ENCODE measurements around the gene NR6A1.

Gene NR6A1

DNA sequence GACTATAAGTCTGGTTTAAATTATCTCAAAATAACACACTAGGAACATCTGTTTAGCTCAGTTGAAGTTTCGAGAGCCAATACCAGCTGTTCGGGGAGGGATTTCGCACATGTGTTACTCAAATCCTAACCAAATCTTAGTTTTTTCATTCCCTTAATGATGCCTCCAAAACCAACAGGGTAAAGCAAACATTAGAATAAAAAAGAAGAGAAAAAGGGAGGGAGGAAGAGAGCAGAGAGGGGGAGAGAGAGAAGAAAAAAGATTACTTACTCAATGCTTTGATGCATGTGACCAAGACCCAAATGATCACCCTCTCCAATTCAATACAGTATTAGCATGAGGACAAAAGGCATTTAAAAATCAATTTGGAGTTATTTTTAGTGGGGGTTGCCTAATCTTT lies 177.9 kb downstream of the NR6A1 start:
- no peaks in the 10 kb centered on the region for H3K27me3 ChIP-seq (ENCODE audit: control insufficient read depth in 1 of 2, insufficient read depth in 2 of 2, low read length in 2 of 2)
- H3K36me3 ChIP-seq (ENCODE audit: control insufficient read depth in 1 of 2, insufficient read depth in 2 of 2, low read length in 2 of 2), result no peaks in the 10 kb centered on the region
- H3K27ac ChIP-seq (ENCODE audit: low read depth, low read length), result no peak overlapping the region
- no peak overlapping the region for H3K9ac ChIP-seq (ENCODE audit: low read depth in 1 of 2, low read length in 2 of 2)
- H3K4me3 ChIP-seq (ENCODE audit: low read depth in 1 of 2, low read length in 2 of 2), result no peak overlapping the region
- H3K9me3 ChIP-seq (ENCODE audit: control insufficient read depth in 1 of 2, low read length in 2 of 2), result no peaks in the 10 kb centered on the region
- peaks cover 11 to 37% of the 10 kb centered on the region in 2 donors for H3K4me1 ChIP-seq (ENCODE audit: control insufficient read depth in 1 of 2, insufficient read depth in 2 of 2, low read length in 2 of 2)

DNA sequence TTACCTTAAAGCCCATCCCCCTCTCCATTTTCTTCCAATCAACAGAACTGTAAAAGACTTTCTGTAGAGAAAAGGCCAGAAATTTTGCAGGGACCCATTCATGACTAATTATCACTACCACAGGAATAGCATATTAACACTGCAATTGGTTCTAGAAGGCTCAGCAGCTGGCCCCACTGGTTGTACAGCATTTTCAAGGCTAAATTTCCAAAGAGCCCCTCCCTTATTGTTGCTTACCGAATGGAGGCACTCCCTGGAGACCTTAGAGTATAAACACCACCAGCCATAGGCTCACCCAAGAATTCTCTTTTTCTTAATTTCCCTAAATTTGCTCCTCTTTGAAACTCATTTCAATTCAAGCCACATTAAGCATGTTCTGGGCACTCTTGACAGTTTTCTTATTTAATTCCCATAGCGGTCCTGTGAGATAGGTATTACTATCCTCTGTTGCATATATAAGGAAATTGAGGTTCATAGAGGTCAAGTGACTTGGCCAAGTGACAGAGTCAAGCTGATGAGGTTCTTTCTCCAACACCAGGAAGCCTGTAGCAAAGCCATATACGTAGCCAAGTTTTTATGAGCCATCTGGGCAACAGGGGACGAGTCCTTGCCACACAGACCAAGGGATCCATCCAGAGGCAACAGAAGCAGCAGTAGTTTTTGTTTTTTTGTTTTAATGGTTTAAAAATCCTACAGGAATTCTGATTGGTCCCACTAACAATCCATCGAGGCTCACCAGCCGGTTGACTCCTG lies 180.0 kb downstream of the NR6A1 start:
- Histone ChIP-seq H3K4me3 (ENCODE audit: low read depth in 1 of 2, low read length in 2 of 2) (no peak overlapping the region), H3K9ac (ENCODE audit: low read depth in 1 of 2, low read length in 2 of 2) (no peak overlapping the region), H3K27ac (ENCODE audit: low read depth, low read length) (no peak overlapping the region), H3K9me3 (ENCODE audit: control insufficient read depth in 1 of 2, low read length in 2 of 2) (no peaks in the 10 kb centered on the region), H3K36me3 (ENCODE audit: control insufficient read depth in 1 of 2, insufficient read depth in 2 of 2, low read length in 2 of 2) (no peaks in the 10 kb centered on the region), H3K27me3 (ENCODE audit: control insufficient read depth in 1 of 2, insufficient read depth in 2 of 2, low read length in 2 of 2) (no peaks in the 10 kb centered on the region), H3K4me1 (ENCODE audit: control insufficient read depth in 1 of 2, insufficient read depth in 2 of 2, low read length in 2 of 2) (peaks cover 8 to 30% of the 10 kb centered on the region in 2 donors)

DNA sequence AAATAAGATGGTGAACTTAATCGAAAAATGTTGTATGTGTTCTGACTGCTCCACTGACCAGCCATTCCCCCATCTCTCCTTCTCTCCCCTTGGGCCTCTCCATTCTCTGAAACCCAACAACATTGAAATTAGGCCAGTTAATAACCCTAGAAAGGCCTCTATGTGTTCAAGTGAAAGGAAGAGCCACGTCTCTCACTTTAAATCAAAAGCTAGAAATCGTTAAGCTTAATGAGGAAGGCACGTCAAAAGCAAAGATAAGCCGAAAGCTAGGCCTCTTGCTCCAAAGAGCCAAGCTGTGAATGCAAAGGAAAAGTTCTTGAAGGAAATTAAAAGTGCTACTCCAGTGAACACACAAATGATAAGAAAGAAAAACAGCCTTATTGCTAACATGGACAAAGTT lies 186.5 kb downstream of the NR6A1 start:
- H3K27ac ChIP-seq (ENCODE audit: low read depth, low read length), result no peak overlapping the region
- no peak overlapping the region for H3K4me3 ChIP-seq (ENCODE audit: low read depth in 1 of 2, low read length in 2 of 2)
- no peak overlapping the region for H3K9ac ChIP-seq (ENCODE audit: low read depth in 1 of 2, low read length in 2 of 2)
- H3K36me3 ChIP-seq (ENCODE audit: control insufficient read depth in 1 of 2, insufficient read depth in 2 of 2, low read length in 2 of 2), result no peaks in the 10 kb centered on the region
- no peaks in the 10 kb centered on the region for H3K4me1 ChIP-seq (ENCODE audit: control insufficient read depth in 1 of 2, insufficient read depth in 2 of 2, low read length in 2 of 2)
- no peaks in the 10 kb centered on the region for H3K9me3 ChIP-seq (ENCODE audit: control insufficient read depth in 1 of 2, low read length in 2 of 2)
- no peaks in the 10 kb centered on the region for H3K27me3 ChIP-seq (ENCODE audit: control insufficient read depth in 1 of 2, insufficient read depth in 2 of 2, low read length in 2 of 2)

- Histone ChIP-seq H3K9me3 (ENCODE audit: control insufficient read depth in 1 of 2, low read length in 2 of 2) (no peaks in the 10 kb centered on the region), H3K36me3 (ENCODE audit: control insufficient read depth in 1 of 2, insufficient read depth in 2 of 2, low read length in 2 of 2) (no peaks in the 10 kb centered on the region), H3K9ac (ENCODE audit: low read depth in 1 of 2, low read length in 2 of 2) (no peak overlapping the region), H3K4me1 (ENCODE audit: control insufficient read depth in 1 of 2, insufficient read depth in 2 of 2, low read length in 2 of 2) (no peaks in the 10 kb centered on the region), H3K27ac (ENCODE audit: low read depth, low read length) (no peak overlapping the region), H3K4me3 (ENCODE audit: low read depth in 1 of 2, low read length in 2 of 2) (no peak overlapping the region), H3K27me3 (ENCODE audit: control insufficient read depth in 1 of 2, insufficient read depth in 2 of 2, low read length in 2 of 2) (no peaks in the 10 kb centered on the region)
Observed at GRCh38 chr9:124583134-124583533, 188.0 kb downstream of the NR6A1 start.

- no peaks in the 10 kb centered on the region for H3K4me1 ChIP-seq (ENCODE audit: control insufficient read depth in 1 of 2, insufficient read depth in 2 of 2, low read length in 2 of 2)
- H3K9ac ChIP-seq (ENCODE audit: low read depth in 1 of 2, low read length in 2 of 2), result no peak overlapping the region
- no peaks in the 10 kb centered on the region for H3K36me3 ChIP-seq (ENCODE audit: control insufficient read depth in 1 of 2, insufficient read depth in 2 of 2, low read length in 2 of 2)
- no peak overlapping the region for H3K4me3 ChIP-seq (ENCODE audit: low read depth in 1 of 2, low read length in 2 of 2)
- no peaks in the 10 kb centered on the region for H3K27me3 ChIP-seq (ENCODE audit: control insufficient read depth in 1 of 2, insufficient read depth in 2 of 2, low read length in 2 of 2)
- no peaks in the 10 kb centered on the region for H3K9me3 ChIP-seq (ENCODE audit: control insufficient read depth in 1 of 2, low read length in 2 of 2)
- H3K27ac ChIP-seq (ENCODE audit: low read depth, low read length), result no peak overlapping the region
Observed at GRCh38 chr9:124580186-124580585, 190.9 kb downstream of the NR6A1 start.

- Histone ChIP-seq H3K36me3 (ENCODE audit: control insufficient read depth in 1 of 2, insufficient read depth in 2 of 2, low read length in 2 of 2) (no peaks in the 10 kb centered on the region), H3K27me3 (ENCODE audit: control insufficient read depth in 1 of 2, insufficient read depth in 2 of 2, low read length in 2 of 2) (no peaks in the 10 kb centered on the region), H3K4me1 (ENCODE audit: control insufficient read depth in 1 of 2, insufficient read depth in 2 of 2, low read length in 2 of 2) (no peaks in the 10 kb centered on the region), H3K9ac (ENCODE audit: low read depth in 1 of 2, low read length in 2 of 2) (no peak overlapping the region), H3K4me3 (ENCODE audit: low read depth in 1 of 2, low read length in 2 of 2) (no peak overlapping the region), H3K27ac (ENCODE audit: low read depth, low read length) (no peak overlapping the region), H3K9me3 (ENCODE audit: control insufficient read depth in 1 of 2, low read length in 2 of 2) (no peaks in the 10 kb centered on the region)
Observed at GRCh38 chr9:124576751-124577150, 194.4 kb downstream of the NR6A1 start.

- Histone ChIP-seq H3K4me3 (ENCODE audit: low read depth in 1 of 2, low read length in 2 of 2) (no peak overlapping the region), H3K9ac (ENCODE audit: low read depth in 1 of 2, low read length in 2 of 2) (no peak overlapping the region), H3K4me1 (ENCODE audit: control insufficient read depth in 1 of 2, insufficient read depth in 2 of 2, low read length in 2 of 2) (no peaks in the 10 kb centered on the region), H3K36me3 (ENCODE audit: control insufficient read depth in 1 of 2, insufficient read depth in 2 of 2, low read length in 2 of 2) (no peaks in the 10 kb centered on the region), H3K9me3 (ENCODE audit: control insufficient read depth in 1 of 2, low read length in 2 of 2) (no peaks in the 10 kb centered on the region), H3K27ac (ENCODE audit: low read depth, low read length) (no peak overlapping the region), H3K27me3 (ENCODE audit: control insufficient read depth in 1 of 2, insufficient read depth in 2 of 2, low read length in 2 of 2) (no peaks in the 10 kb centered on the region)
Observed at GRCh38 chr9:124574534-124575375, 196.4 kb downstream of the NR6A1 start.

DNA sequence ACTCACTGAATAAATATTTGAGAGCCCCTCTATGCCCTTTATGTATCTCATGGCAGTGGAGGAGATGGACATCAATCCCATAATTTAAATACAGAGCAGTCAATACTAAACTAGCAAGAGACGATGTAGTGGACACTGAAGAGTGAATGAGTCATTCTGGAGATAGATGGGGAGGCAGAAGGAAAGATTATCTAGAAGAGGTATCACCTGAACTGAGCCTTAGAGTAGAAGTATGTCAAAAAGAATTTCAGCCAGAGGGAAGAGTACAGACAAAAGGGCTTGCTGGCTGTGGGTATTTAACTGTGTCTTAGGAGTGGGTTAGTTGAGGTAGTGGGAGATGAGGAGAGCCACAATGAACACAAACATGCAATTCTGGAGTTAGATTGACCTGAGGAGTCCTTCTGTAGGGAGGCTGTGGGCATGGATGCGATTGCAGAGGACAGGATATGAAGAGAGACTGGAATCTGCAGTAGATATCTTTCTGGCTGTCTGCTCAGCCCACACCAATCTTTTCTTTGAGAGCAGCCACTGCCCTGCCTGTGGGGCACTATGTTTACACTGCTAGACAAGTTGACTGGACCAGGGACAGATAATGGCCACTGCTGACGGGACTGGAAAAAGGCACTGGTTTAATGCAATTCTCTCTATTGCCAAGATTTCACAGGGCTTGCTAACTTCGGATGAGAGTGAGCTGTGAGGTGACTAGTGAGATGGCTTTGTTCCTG lies 200.0 kb downstream of the NR6A1 start:
- H3K9me3 ChIP-seq (ENCODE audit: control insufficient read depth in 1 of 2, low read length in 2 of 2), result no peaks in the 10 kb centered on the region
- H3K4me3 ChIP-seq (ENCODE audit: low read depth in 1 of 2, low read length in 2 of 2), result no peak overlapping the region

DNA sequence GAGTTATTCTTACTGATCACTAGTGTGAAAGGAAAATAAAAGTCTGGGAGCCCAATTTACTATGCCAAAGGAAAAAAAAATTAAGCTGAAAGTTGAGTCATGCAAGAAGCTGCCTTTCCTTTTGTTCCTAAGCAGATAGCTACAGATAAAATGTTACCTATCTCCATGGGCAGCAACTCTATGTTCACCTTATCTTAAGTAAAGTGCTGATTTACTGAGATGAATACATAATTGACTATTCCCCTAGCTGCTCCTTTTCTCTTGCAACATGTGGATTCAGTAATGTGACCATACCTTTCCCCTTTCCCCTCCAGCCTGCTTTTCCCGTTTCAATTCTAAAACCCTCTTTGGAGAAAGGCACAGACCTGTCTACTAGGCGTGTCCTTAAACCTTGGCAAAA lies 201.2 kb downstream of the NR6A1 start:
- no peaks in the 10 kb centered on the region for H3K9me3 ChIP-seq (ENCODE audit: control insufficient read depth in 1 of 2, low read length in 2 of 2)
- H3K36me3 ChIP-seq (ENCODE audit: control insufficient read depth in 1 of 2, insufficient read depth in 2 of 2, low read length in 2 of 2), result no peaks in the 10 kb centered on the region
- no peak overlapping the region for H3K4me3 ChIP-seq (ENCODE audit: low read depth in 1 of 2, low read length in 2 of 2)
- no peak overlapping the region for H3K27ac ChIP-seq (ENCODE audit: low read depth, low read length)
- no peaks in the 10 kb centered on the region for H3K4me1 ChIP-seq (ENCODE audit: control insufficient read depth in 1 of 2, insufficient read depth in 2 of 2, low read length in 2 of 2)
- H3K27me3 ChIP-seq (ENCODE audit: control insufficient read depth in 1 of 2, insufficient read depth in 2 of 2, low read length in 2 of 2), result no peaks in the 10 kb centered on the region
- no peak overlapping the region for H3K9ac ChIP-seq (ENCODE audit: low read depth in 1 of 2, low read length in 2 of 2)

More for the DNA sequence above, 200.0 kb downstream of the NR6A1 start:
- no peaks in the 10 kb centered on the region for H3K36me3 ChIP-seq (ENCODE audit: control insufficient read depth in 1 of 2, insufficient read depth in 2 of 2, low read length in 2 of 2)
- no peaks in the 10 kb centered on the region for H3K27me3 ChIP-seq (ENCODE audit: control insufficient read depth in 1 of 2, insufficient read depth in 2 of 2, low read length in 2 of 2)
- no peak overlapping the region for H3K27ac ChIP-seq (ENCODE audit: low read depth, low read length)
- no peaks in the 10 kb centered on the region for H3K4me1 ChIP-seq (ENCODE audit: control insufficient read depth in 1 of 2, insufficient read depth in 2 of 2, low read length in 2 of 2)
- no peak overlapping the region for H3K9ac ChIP-seq (ENCODE audit: low read depth in 1 of 2, low read length in 2 of 2)

DNA sequence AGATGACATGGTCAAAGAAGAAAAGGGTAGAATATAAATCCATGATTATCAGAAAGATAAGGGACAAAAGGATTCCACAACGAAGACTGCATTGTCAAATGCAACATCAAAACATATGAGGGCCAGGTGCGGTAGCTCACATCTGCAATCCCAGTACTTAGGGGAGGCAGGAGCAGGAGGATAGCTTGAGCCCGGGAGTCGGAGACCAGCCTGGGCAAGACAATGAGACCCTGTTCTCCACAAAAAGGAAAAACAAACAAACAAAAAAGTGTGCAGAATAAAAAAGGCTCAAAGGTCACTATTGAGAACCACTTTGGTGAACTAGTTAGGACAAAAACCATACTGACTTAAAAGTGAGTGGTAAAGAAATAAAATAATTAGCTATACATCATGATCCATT lies 203.7 kb downstream of the NR6A1 start:
- no peak overlapping the region for H3K4me3 ChIP-seq (ENCODE audit: low read depth in 1 of 2, low read length in 2 of 2)
- H3K9me3 ChIP-seq (ENCODE audit: control insufficient read depth in 1 of 2, low read length in 2 of 2), result no peaks in the 10 kb centered on the region
- no peak overlapping the region for H3K27ac ChIP-seq (ENCODE audit: low read depth, low read length)

More for the DNA sequence above, 203.7 kb downstream of the NR6A1 start:
- Histone ChIP-seq H3K9ac (ENCODE audit: low read depth in 1 of 2, low read length in 2 of 2) (no peak overlapping the region), H3K36me3 (ENCODE audit: control insufficient read depth in 1 of 2, insufficient read depth in 2 of 2, low read length in 2 of 2) (no peaks in the 10 kb centered on the region), H3K4me1 (ENCODE audit: control insufficient read depth in 1 of 2, insufficient read depth in 2 of 2, low read length in 2 of 2) (no peaks in the 10 kb centered on the region), H3K27me3 (ENCODE audit: control insufficient read depth in 1 of 2, insufficient read depth in 2 of 2, low read length in 2 of 2) (no peaks in the 10 kb centered on the region)

Measured in duodenal mucosa (tissue), 2 donors.